Hepatocyte (in vitro differentiated cells): ENCODE measurements around the gene POSTN. TPM values are rescaled to one million over a fixed set of nuclear protein-coding genes. Genes with fewer than 3 reads are reported as not detected.

Experiments
- DNase-seq: peaks from one replicate; pipeline ENCODE4 v3.0.0-alpha.2; 2016; ENCODE audit warnings: low spot score
- H2AFZ ChIP-seq: fragments of 200-600 bp; sonication (generic); 2 replicates; pipeline ENCODE4 v1.6.0; 2016; ENCODE audit warnings: antibody characterized with exemption, mild to moderate bottlenecking
- H3K27ac ChIP-seq: fragments of 200-600 bp; sonication (generic); 2 replicates; pipeline ENCODE4 v1.5.1; 2016; ENCODE audit warnings: mild to moderate bottlenecking
- H3K27me3 ChIP-seq: fragments of 200-600 bp; sonication (generic); 2 replicates; pipeline ENCODE4 v1.6.1; 2016
- H3K36me3 ChIP-seq: fragments of 200-600 bp; sonication (generic); replicated peaks from 2 replicates; pipeline ENCODE4 v1.5.1; 2016; ENCODE audit warnings: low read depth; ENCODE audit not compliant: insufficient read depth
- H3K4me1 ChIP-seq: fragments of 200-600 bp; sonication (generic); 2 replicates; pipeline ENCODE4 v1.5.1; 2016; ENCODE audit warnings: mild to moderate bottlenecking, moderate library complexity; ENCODE audit not compliant: insufficient read depth
- H3K4me2 ChIP-seq: fragments of 200-600 bp; sonication (generic); 2 replicates; pipeline ENCODE4 v1.6.0; 2016
- H3K4me3 ChIP-seq: fragments of 200-600 bp; sonication (generic); 2 replicates; pipeline ENCODE4 v1.5.1; 2016; ENCODE audit warnings: mild to moderate bottlenecking
- H3K79me2 ChIP-seq: fragments of 200-600 bp; sonication (generic); 2 replicates; pipeline ENCODE4 v1.6.0; 2017; ENCODE audit warnings: mild to moderate bottlenecking
- H3K9me2 ChIP-seq: fragments of 200-600 bp; sonication (generic); replicated peaks from 2 replicates; pipeline ENCODE4 v1.6.0; 2017; ENCODE audit warnings: mild to moderate bottlenecking; ENCODE audit not compliant: insufficient read depth
- H3K9me3 ChIP-seq: fragments of 200-600 bp; sonication (generic); 2 replicates; pipeline ENCODE4 v1.5.1; 2016; ENCODE audit warnings: low read depth, mild to moderate bottlenecking
- H4K20me1 ChIP-seq: fragments of 200-600 bp; sonication (generic); 2 replicates; pipeline ENCODE4 v1.6.0; 2016; ENCODE audit warnings: mild to moderate bottlenecking; ENCODE audit not compliant: insufficient read depth, poor library complexity, severe bottlenecking
- CTCF ChIP-seq: fragments of 200-600 bp; sonication (generic); IDR thresholded peaks from 2 replicates; pipeline ENCODE4 v1.5.1; 2016; ENCODE audit warnings: antibody characterized with exemption, mild to moderate bottlenecking; ENCODE audit not compliant: poor library complexity
- EZH2 ChIP-seq: fragments of 200-600 bp; sonication (generic); IDR thresholded peaks from 2 replicates; pipeline ENCODE4 v1.6.1; 2016; ENCODE audit warnings: antibody characterized with exemption, mild to moderate bottlenecking, borderline replicate concordance
- EZH2phosphoT487 ChIP-seq: fragments of 200-600 bp; sonication (generic); IDR thresholded peaks from one replicate; pipeline ENCODE4 v1.6.1; 2018; ENCODE audit warnings: antibody characterized with exemption, mild to moderate bottlenecking, low read depth, moderate library complexity; ENCODE audit not compliant: unreplicated experiment, severe bottlenecking
- WGBS: methylation state at CpG from one replicate; pipeline ENCODE4 v1.1.6; 2016; ENCODE audit warnings: low lambda C conversion rate; ENCODE audit errors: missing lambda C conversion rate; 5-methylcytosine and 5-hydroxymethylcytosine counted together
- polyA plus RNA-seq: library from polyadenylated mRNA; unstranded; fragments of >200 nt; fragmentation: Nextera tagmentation; extraction: Ambion mirVana; gene quantifications from 2 replicates; pipeline ENCODE4 v1.2.1, GENCODE V29; 2016
- total RNA-seq: library from RNA; depleted of rRNA; stranded (reverse); fragments of >200 nt; gene quantifications from 2 replicates; pipeline ENCODE4 v1.2.3, GENCODE V29; 2014

The POSTN gene
- total and polyA plus RNA-seq, 2 experiments from 2014 or later: 179 to 233 TPM

- no peak overlapping the region for H3K4me3 ChIP-seq
- DNase-seq: no peak
- H4K20me1 ChIP-seq: no peaks in the 10 kb centered on the region
- no peaks in the 10 kb centered on the region for H3K27me3 ChIP-seq
- H3K9me3 ChIP-seq: no peaks in the 10 kb centered on the region
- H3K36me3 ChIP-seq: no peaks in the 10 kb centered on the region
- H3K27ac ChIP-seq: no peak overlapping the region
- H3K4me2 ChIP-seq: no peak overlapping the region
- WGBS: 98% methylated on average over 1 of the region's 1 CpG
- no peak overlapping the region for H2AFZ ChIP-seq
- H3K79me2 ChIP-seq: no peaks in the 10 kb centered on the region
- no peak for TF ChIP-seq EZH2
- TF ChIP-seq CTCF: no peak
- no peak for TF ChIP-seq EZH2phosphoT487
- H3K4me1 ChIP-seq: no peaks in the 10 kb centered on the region
- no peaks in the 10 kb centered on the region for H3K9me2 ChIP-seq
Measured at GRCh38 chr13:37616131-37616530, 17.6 kb upstream of the POSTN start.

- Histone ChIP-seq H2AFZ (no peak overlapping the region), H3K79me2 (no peaks in the 10 kb centered on the region), H3K9me2 (no peaks in the 10 kb centered on the region), H3K27me3 (no peaks in the 10 kb centered on the region), H4K20me1 (no peaks in the 10 kb centered on the region), H3K9me3 (no peaks in the 10 kb centered on the region), H3K4me1 (no peaks in the 10 kb centered on the region), H3K4me2 (no peak overlapping the region), H3K36me3 (no peaks in the 10 kb centered on the region), H3K4me3 (no peak overlapping the region), H3K27ac (no peak overlapping the region)
- TF ChIP-seq EZH2 (no peak), EZH2phosphoT487 (no peak), CTCF (no peak)
- 89% methylated on average over 2 of the region's 2 CpGs for WGBS
- no peak for DNase-seq
Measured at GRCh38 chr13:37615276-37615675, 16.7 kb upstream of the POSTN start.

- 71% methylated on average over 2 of the region's 2 CpGs for WGBS
- Histone ChIP-seq H4K20me1 (no peaks in the 10 kb centered on the region), H3K4me1 (no peaks in the 10 kb centered on the region), H3K36me3 (no peaks in the 10 kb centered on the region), H2AFZ (no peak overlapping the region), H3K9me2 (no peaks in the 10 kb centered on the region), H3K27me3 (no peaks in the 10 kb centered on the region), H3K79me2 (no peaks in the 10 kb centered on the region), H3K4me3 (no peak overlapping the region), H3K4me2 (no peak overlapping the region), H3K9me3 (no peaks in the 10 kb centered on the region), H3K27ac (no peak overlapping the region)
- DNase-seq: no peak
- TF ChIP-seq CTCF (no peak), EZH2phosphoT487 (no peak), EZH2 (no peak)
Measured at GRCh38 chr13:37613638-37614037, 15.1 kb upstream of the POSTN start.

GRCh38 chr13:37613236-37613635, 14.7 kb upstream of the POSTN start:
- TF ChIP-seq CTCF (no peak), EZH2phosphoT487 (no peak), EZH2 (no peak)
- Histone ChIP-seq H4K20me1 (no peaks in the 10 kb centered on the region), H3K9me2 (no peaks in the 10 kb centered on the region), H3K27ac (no peak overlapping the region), H3K4me3 (no peak overlapping the region), H2AFZ (no peak overlapping the region), H3K4me2 (no peak overlapping the region), H3K36me3 (no peaks in the 10 kb centered on the region), H3K4me1 (no peaks in the 10 kb centered on the region), H3K9me3 (no peaks in the 10 kb centered on the region), H3K27me3 (no peaks in the 10 kb centered on the region), H3K79me2 (no peaks in the 10 kb centered on the region)
- 64% methylated on average over 3 of the region's 3 CpGs for WGBS
- DNase-seq: no peak
